OCI-LY1 (cell line): ENCODE measurements around the gene SFRP2.

Experiments used
- H2AFZ ChIP-seq: fragments of 200-600 bp; sonication (generic), shearing (Covaris generic); 2 replicates; pipeline ENCODE4 v1.6.0; 2014; ENCODE audit warnings: antibody characterized with exemption, mild to moderate bottlenecking, low read length
- H3F3A ChIP-seq: fragments of 200-600 bp; sonication (generic), shearing (Covaris generic); 2 replicates; pipeline ENCODE4 v1.6.0; 2014; ENCODE audit warnings: mild to moderate bottlenecking, antibody characterized with exemption, low read length, moderate library complexity; ENCODE audit not compliant: insufficient read depth
- H3K27ac ChIP-seq: fragments of 200-600 bp; sonication (generic); 2 replicates; pipeline ENCODE4 v1.5.1; 2014; ENCODE audit warnings: low read length, mixed run types, mild to moderate bottlenecking, low read depth; ENCODE audit not compliant: poor library complexity, severe bottlenecking
- H3K27me3 ChIP-seq: fragments of 200-600 bp; sonication (generic); 2 replicates; pipeline ENCODE4 v1.6.0; 2014; ENCODE audit warnings: antibody characterized with exemption, mild to moderate bottlenecking, low read length, moderate library complexity; ENCODE audit not compliant: insufficient read depth
- H3K36me3 ChIP-seq: fragments of 200-600 bp; sonication (generic); 2 replicates; pipeline ENCODE4 v1.6.1; 2014; ENCODE audit warnings: mild to moderate bottlenecking, antibody characterized with exemption, low read length, moderate library complexity, mixed read lengths; ENCODE audit not compliant: insufficient read depth
- H3K4me1 ChIP-seq: fragments of 200-600 bp; sonication (generic); 2 replicates; pipeline ENCODE4 v1.5.1; 2014; ENCODE audit warnings: mild to moderate bottlenecking, low read length, moderate library complexity; ENCODE audit not compliant: insufficient read depth, severe bottlenecking
- H3K4me2 ChIP-seq: fragments of 200-600 bp; sonication (generic), shearing (Covaris generic); 2 replicates; pipeline ENCODE4 v1.6.1; 2014; ENCODE audit warnings: low read length
- H3K4me3 ChIP-seq: fragments of 200-600 bp; sonication (generic); 2 replicates; pipeline ENCODE4 v1.5.1; 2014; ENCODE audit warnings: low read length, low read depth, mild to moderate bottlenecking, mixed read lengths; ENCODE audit not compliant: poor library complexity, severe bottlenecking
- H3K79me2 ChIP-seq: fragments of 200-600 bp; shearing (Covaris generic); 2 replicates; pipeline ENCODE4 v1.6.1; 2016; ENCODE audit warnings: mixed run types, low read length, mixed read lengths; ENCODE audit not compliant: insufficient read depth
- H3K9ac ChIP-seq: fragments of 200-600 bp; sonication (generic), shearing (Covaris generic); 2 replicates; pipeline ENCODE4 v1.6.1; 2014; ENCODE audit warnings: mild to moderate bottlenecking, low read length, mixed read lengths
- H3K9me2 ChIP-seq: fragments of 200-600 bp; sonication (generic), shearing (Covaris generic); 2 replicates; pipeline ENCODE4 v1.6.1; 2014; ENCODE audit warnings: low read depth, mild to moderate bottlenecking, low read length, mixed read lengths
- H3K9me3 ChIP-seq: fragments of 200-600 bp; shearing (Covaris generic); 2 replicates; pipeline ENCODE4 v1.6.1; 2014; ENCODE audit warnings: low read length, mixed read lengths
- H4K20me1 ChIP-seq: fragments of 200-600 bp; sonication (generic), shearing (Covaris generic); 2 replicates; pipeline ENCODE4 v1.6.0; 2016; ENCODE audit warnings: mild to moderate bottlenecking, low read length; ENCODE audit not compliant: insufficient read depth
- CTCF ChIP-seq: fragments of 200-600 bp; sonication (generic), shearing (Covaris generic); IDR thresholded peaks from 2 replicates; pipeline ENCODE4 v1.5.1; 2017; ENCODE audit warnings: mild to moderate bottlenecking, antibody characterized with exemption, low read length, moderate library complexity, mixed read lengths
- EZH2 ChIP-seq: fragments of 200-600 bp; sonication (generic), shearing (Covaris generic); IDR thresholded peaks from 2 replicates; pipeline ENCODE4 v1.8.0; 2017; ENCODE audit warnings: borderline replicate concordance, mixed run types, mild to moderate bottlenecking, antibody characterized with exemption, low read length, moderate library complexity, mixed read lengths

Gene SFRP2

DNA sequence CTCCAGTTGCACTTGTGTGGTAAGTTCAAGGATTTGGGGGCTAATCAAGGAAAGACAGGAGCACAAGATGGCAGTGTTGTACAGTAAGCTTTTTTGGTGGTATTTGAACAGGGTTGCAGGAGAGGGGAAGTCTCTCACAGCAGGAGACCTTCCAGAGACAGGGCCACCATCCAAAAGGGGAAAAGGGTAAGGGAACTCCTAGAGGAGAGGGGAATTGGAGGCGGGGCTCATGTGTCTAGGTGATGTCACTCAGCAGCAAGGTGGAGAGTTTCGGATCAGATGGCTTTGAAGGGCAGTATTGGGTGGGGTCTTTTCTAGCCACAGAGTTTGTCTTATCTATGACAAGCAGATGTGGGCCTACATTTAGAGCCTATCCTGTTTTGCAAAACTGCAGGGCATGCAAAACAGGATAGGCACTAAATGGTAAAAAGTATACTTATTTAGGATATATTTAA is 15.6 kb downstream of the SFRP2 start:
- Histone ChIP-seq H3K9me2 (no peaks in the 10 kb centered on the region), H3K9ac (no peak overlapping the region), H3K4me2 (no peak overlapping the region), H4K20me1 (no peaks in the 10 kb centered on the region), H3K9me3 (no peaks in the 10 kb centered on the region), H3K27ac (no peak overlapping the region), H3K4me3 (no peak overlapping the region), H3K4me1 (no peaks in the 10 kb centered on the region), H3K79me2 (no peaks in the 10 kb centered on the region), H2AFZ (no peak overlapping the region), H3K36me3 (no peaks in the 10 kb centered on the region), H3F3A (no peaks in the 10 kb centered on the region), H3K27me3 (no peaks in the 10 kb centered on the region)
- TF ChIP-seq CTCF (no peak), EZH2 (no peak)

DNA sequence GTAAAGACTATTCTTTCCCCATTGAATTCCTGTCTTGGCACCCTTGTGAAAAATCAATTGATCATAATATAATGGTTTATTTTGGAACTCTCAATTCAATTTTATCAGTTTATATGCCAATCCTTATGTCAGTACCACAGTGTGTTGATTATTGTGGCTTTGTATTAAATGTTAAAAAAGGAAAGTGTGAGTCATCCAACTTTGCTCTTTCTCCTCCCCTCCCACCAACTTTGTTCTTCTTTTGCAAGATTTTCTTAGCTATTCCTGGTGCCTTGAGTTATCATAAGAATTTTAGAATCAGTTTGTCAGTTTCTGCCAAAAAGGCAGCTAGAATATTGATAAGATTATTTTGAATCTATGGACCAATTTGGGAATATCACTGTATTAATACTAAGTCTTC is 17.8 kb downstream of the SFRP2 start:
- no peaks in the 10 kb centered on the region for H3K9me3 ChIP-seq

GRCh38 chr4:153766758-153767157 is 22.1 kb downstream of the SFRP2 start:
- TF ChIP-seq EZH2 (no peak), CTCF (no peak)
- H3K27me3 ChIP-seq: no peaks in the 10 kb centered on the region
- no peaks in the 10 kb centered on the region for H3K9me2 ChIP-seq
- no peaks in the 10 kb centered on the region for H3F3A ChIP-seq
- no peak overlapping the region for H3K4me2 ChIP-seq
- no peak overlapping the region for H3K9ac ChIP-seq
- no peak overlapping the region for H2AFZ ChIP-seq
- H3K36me3 ChIP-seq: no peaks in the 10 kb centered on the region
- no peaks in the 10 kb centered on the region for H3K9me3 ChIP-seq
- no peak overlapping the region for H3K27ac ChIP-seq
- no peak overlapping the region for H3K4me3 ChIP-seq
- no peaks in the 10 kb centered on the region for H4K20me1 ChIP-seq
- H3K79me2 ChIP-seq: no peaks in the 10 kb centered on the region
- no peaks in the 10 kb centered on the region for H3K4me1 ChIP-seq

More for the DNA sequence above, 17.8 kb downstream of the SFRP2 start:
- Histone ChIP-seq H2AFZ (no peak overlapping the region), H3K4me3 (no peak overlapping the region), H3K4me2 (no peak overlapping the region), H3K36me3 (no peaks in the 10 kb centered on the region), H3K9ac (no peak overlapping the region), H3F3A (no peaks in the 10 kb centered on the region), H4K20me1 (no peaks in the 10 kb centered on the region), H3K4me1 (no peaks in the 10 kb centered on the region), H3K27me3 (no peaks in the 10 kb centered on the region), H3K27ac (no peak overlapping the region), H3K9me2 (no peaks in the 10 kb centered on the region), H3K79me2 (no peaks in the 10 kb centered on the region)
- TF ChIP-seq CTCF: no peak
- TF ChIP-seq EZH2: no peak
